ENCODE results near the gene SPINK8. TPM values are rescaled to one million over a fixed set of nuclear protein-coding genes. Genes with fewer than 3 reads are reported as not detected.

SPINK8 gene
- total and polyA plus RNA-seq, 2 experiments from 2014 or later: not detected

- 88 to 91% methylated on average over 5 of the region's 5 CpGs for WGBS, 2 experiments (ENCODE audit: low coverage in 1 of 2, low lambda C conversion rate in 2 of 2, missing lambda C conversion rate in 2 of 2)
- in situ Hi-C loops (cut with MboI): no loop called here
These were observed 36.2 kb downstream of the SPINK8 start for GRCh38 chr3:48297111-48297810.

GRCh38 chr3:48296699-48297098 lies 36.8 kb downstream of the SPINK8 start:
- Histone ChIP-seq H4K20me1 (ENCODE audit: insufficient read depth) (no peaks in the 10 kb centered on the region), H2AFZ (no peak overlapping the region), H3K9me2 (ENCODE audit: insufficient read depth) (no peaks in the 10 kb centered on the region), H3K4me3 (no peak overlapping the region), H3K27ac (no peak overlapping the region), H3K79me2 (ENCODE audit: insufficient read depth) (peaks cover 31% of the 10 kb centered on the region), H3K9me3 (ENCODE audit: low read depth) (no peaks in the 10 kb centered on the region), H3F3A (ENCODE audit: insufficient read depth) (0 out of 2 replicates have a peak, but pooled peaks cover 1% of the 10 kb centered on the region), H3K9ac (no peak overlapping the region), H3K4me2 (ENCODE audit: unreplicated experiment) (no peak overlapping the region), H3K4me1 (ENCODE audit: insufficient read depth) (0 out of 2 replicates have a peak, but pooled peaks cover 7% of the 10 kb centered on the region), H3K27me3 (replicated peaks; ENCODE audit: insufficient read depth) (no peaks in the 10 kb centered on the region), H3K36me3 (ENCODE audit: low read depth) (peaks cover 22% of the 10 kb centered on the region; the same call in 1 of the 2 replicates)
- TF ChIP-seq EZH2phosphoT487 (IDR thresholded peaks at IDR 0.05; ENCODE audit: insufficient read depth, low read depth) (no peak), EZH2 (IDR thresholded peaks at IDR 0.05; ENCODE audit: insufficient read depth, poor library complexity, severe bottlenecking) (no peak)
- WGBS, 2 experiments (ENCODE audit: low coverage in 1 of 2, low lambda C conversion rate in 2 of 2, missing lambda C conversion rate in 2 of 2): 85 to 93% methylated on average over 4 of the region's 4 CpGs
- in situ Hi-C loops (cut with MboI): no loop called here
- no peak for DNase-seq

More at GRCh38 chr3:48297111-48297810, 36.2 kb downstream of the SPINK8 start:
- DNase-seq: no peak
- Histone ChIP-seq H3K9me2 (ENCODE audit: insufficient read depth) (no peaks in the 10 kb centered on the region), H3K27ac (no peak overlapping the region), H3K27me3 (replicated peaks; ENCODE audit: insufficient read depth) (no peaks in the 10 kb centered on the region), H4K20me1 (ENCODE audit: insufficient read depth) (no peaks in the 10 kb centered on the region), H3K4me3 (no peak overlapping the region), H3K4me2 (ENCODE audit: unreplicated experiment) (no peak overlapping the region), H3K9me3 (ENCODE audit: low read depth) (no peaks in the 10 kb centered on the region), H3K9ac (no peak overlapping the region), H3K4me1 (ENCODE audit: insufficient read depth) (peaks cover 12% of the 10 kb centered on the region; the same call in 1 of the 2 replicates), H2AFZ (no peak overlapping the region), H3K36me3 (ENCODE audit: low read depth) (peaks cover 22% of the 10 kb centered on the region; the same call in 1 of the 2 replicates), H3K79me2 (ENCODE audit: insufficient read depth) (peaks cover 31% of the 10 kb centered on the region), H3F3A (ENCODE audit: insufficient read depth) (peaks cover 7% of the 10 kb centered on the region; the same call in 1 of the 2 replicates)
- TF ChIP-seq EZH2phosphoT487 (IDR thresholded peaks at IDR 0.05; ENCODE audit: insufficient read depth, low read depth) (no peak), EZH2 (IDR thresholded peaks at IDR 0.05; ENCODE audit: insufficient read depth, poor library complexity, severe bottlenecking) (no peak)

- Histone ChIP-seq H2AFZ (no peak overlapping the region), H3K36me3 (ENCODE audit: low read depth) (peaks cover 22% of the 10 kb centered on the region; the same call in 1 of the 2 replicates), H3K4me3 (no peak overlapping the region), H3K9me3 (ENCODE audit: low read depth) (no peaks in the 10 kb centered on the region), H3K79me2 (ENCODE audit: insufficient read depth) (peaks cover 19% of the 10 kb centered on the region), H3K27me3 (replicated peaks; ENCODE audit: insufficient read depth) (no peaks in the 10 kb centered on the region), H3K9ac (no peak overlapping the region), H3K27ac (no peak overlapping the region), H4K20me1 (ENCODE audit: insufficient read depth) (no peaks in the 10 kb centered on the region), H3K9me2 (ENCODE audit: insufficient read depth) (no peaks in the 10 kb centered on the region), H3K4me1 (ENCODE audit: insufficient read depth) (no peaks in the 10 kb centered on the region), H3K4me2 (ENCODE audit: unreplicated experiment) (no peak overlapping the region), H3F3A (ENCODE audit: insufficient read depth) (peaks cover 8% of the 10 kb centered on the region; the same call in 1 of the 2 replicates)
- DNase-seq: no peak
- TF ChIP-seq EZH2phosphoT487 (IDR thresholded peaks at IDR 0.05; ENCODE audit: insufficient read depth, low read depth) (no peak), EZH2 (IDR thresholded peaks at IDR 0.05; ENCODE audit: insufficient read depth, poor library complexity, severe bottlenecking) (no peak)
- 88 to 94% methylated on average over 12 of the region's 12 CpGs for WGBS, 2 experiments (ENCODE audit: low coverage in 1 of 2, low lambda C conversion rate in 2 of 2, missing lambda C conversion rate in 2 of 2)
- in situ Hi-C loops (cut with MboI): no loop called here
These were observed 38.7 kb downstream of the SPINK8 start for GRCh38 chr3:48294611-48295263.

- peaks cover 11% of the 10 kb centered on the region for H3F3A ChIP-seq (ENCODE audit: insufficient read depth)
- no peak overlapping the region for H3K4me2 ChIP-seq (ENCODE audit: unreplicated experiment)
- no peaks in the 10 kb centered on the region for H3K27me3 ChIP-seq (replicated peaks; ENCODE audit: insufficient read depth)
- no peak for DNase-seq
- no peak overlapping the region for H2AFZ ChIP-seq
- no peak overlapping the region for H3K27ac ChIP-seq
- H3K4me1 ChIP-seq (ENCODE audit: insufficient read depth): peaks cover 15% of the 10 kb centered on the region
- H4K20me1 ChIP-seq (ENCODE audit: insufficient read depth): no peaks in the 10 kb centered on the region
- H3K9ac ChIP-seq: no peak overlapping the region
- H3K4me3 ChIP-seq: no peak overlapping the region
- no peaks in the 10 kb centered on the region for H3K79me2 ChIP-seq (ENCODE audit: insufficient read depth)
- 44 to 53% methylated on average over 1 of the region's 1 CpG for WGBS, 2 experiments (ENCODE audit: low coverage in 1 of 2, low lambda C conversion rate in 2 of 2, missing lambda C conversion rate in 2 of 2)
- H3K36me3 ChIP-seq (ENCODE audit: low read depth): peaks cover 7% of the 10 kb centered on the region; the same call in 1 of the 2 replicates
- TF ChIP-seq EZH2 (IDR thresholded peaks at IDR 0.05; ENCODE audit: insufficient read depth, poor library complexity, severe bottlenecking) (no peak), EZH2phosphoT487 (IDR thresholded peaks at IDR 0.05; ENCODE audit: insufficient read depth, low read depth) (no peak)
- no peaks in the 10 kb centered on the region for H3K9me2 ChIP-seq (ENCODE audit: insufficient read depth)
- in situ Hi-C loops (cut with MboI): no loop called here
- H3K9me3 ChIP-seq (ENCODE audit: low read depth): no peaks in the 10 kb centered on the region
These were observed 43.8 kb downstream of the SPINK8 start for GRCh38 chr3:48289659-48290058.
